GM12864 (cell line): ENCODE data around the gene GRAPL.
"Not testable (repeated sequence)": the region's sequence is repeated elsewhere in the genome, so short reads cannot be mapped to it uniquely, and the experiment has no call there.

ENCODE experiments used
- DNase-seq: peaks from one replicate; pipeline ENCODE4 v3.0.0-alpha.2; 2011; ENCODE audit warnings: low read depth
- H3K4me3 ChIP-seq: 2 replicates; pipeline ENCODE4 v1.5.1; 2011; ENCODE audit warnings: mild to moderate bottlenecking, low read depth, low read length, control low read depth
- TF ChIP-seq, protein P1 (sequence below): IDR thresholded peaks from 2 replicates; pipeline ENCODE4 v1.5.1; 2011; ENCODE audit warnings: low read depth, mild to moderate bottlenecking, moderate library complexity, low read length, control low read depth, inconsistent platforms; ENCODE audit errors: missing control alignments

The GRAPL gene

DNA sequence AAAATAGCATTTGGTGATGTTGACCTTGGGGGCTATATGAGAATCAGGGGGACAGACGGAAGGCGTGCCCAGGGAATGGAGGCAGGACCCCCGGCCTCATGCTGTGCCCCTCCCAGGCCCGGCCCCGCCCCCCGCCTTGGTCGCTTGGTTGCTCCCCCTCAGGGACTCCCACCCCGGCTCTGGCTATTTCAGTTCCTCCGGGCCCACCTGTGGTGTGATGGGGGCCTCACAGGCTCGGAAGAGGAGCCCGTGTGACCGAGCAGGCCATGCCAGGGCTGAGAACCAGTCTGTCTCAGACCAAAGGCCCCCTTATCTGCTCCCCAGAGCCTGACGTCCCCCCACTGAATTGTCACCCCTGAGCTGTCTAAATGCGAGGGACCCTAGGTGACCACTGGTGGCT, 4.4 kb downstream of the GRAPL start:
- not testable (repeated sequence) for DNase-seq, H3K4me3 ChIP-seq

DNA sequence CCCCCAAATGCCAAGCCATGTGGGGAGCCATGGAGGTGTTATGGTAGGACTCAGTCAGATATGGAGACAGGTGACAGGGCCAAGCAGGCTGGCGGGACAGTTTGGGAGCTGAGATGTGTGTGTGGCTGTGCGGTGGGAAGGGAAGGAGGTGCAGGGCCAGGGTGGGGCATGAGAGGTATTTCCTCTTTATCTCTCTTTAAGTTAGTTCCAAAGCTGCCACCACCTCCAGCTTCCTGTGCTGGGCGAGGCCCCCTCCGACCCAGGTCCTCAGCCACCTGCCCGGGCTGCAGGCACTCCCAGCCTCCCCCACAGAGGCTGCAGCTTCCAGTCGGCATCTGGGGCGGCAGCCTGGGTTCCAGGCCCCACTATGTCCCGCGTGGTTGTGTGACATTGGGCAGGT, 6.4 kb downstream of the GRAPL start:
- not testable (repeated sequence) for H3K4me3 ChIP-seq, DNase-seq

DNA sequence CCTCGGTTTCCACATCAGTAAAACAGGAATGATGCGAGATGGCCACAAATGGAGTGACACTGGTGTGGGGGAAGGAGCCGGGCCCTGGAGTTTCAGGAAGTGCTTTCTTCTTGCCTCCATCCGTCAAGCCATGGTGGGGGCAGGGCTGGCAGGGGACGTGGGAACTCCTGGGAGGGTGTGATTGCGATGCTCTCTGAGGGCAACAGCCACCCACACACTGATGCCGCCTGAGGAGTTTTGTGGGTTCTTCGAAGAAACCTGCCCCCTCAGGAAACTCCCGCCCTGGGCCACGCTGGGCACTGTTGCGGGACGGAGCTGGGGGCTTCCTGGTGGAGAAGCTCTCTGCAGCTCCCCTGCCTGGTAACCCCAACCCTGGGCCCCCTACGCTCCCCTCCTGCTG, 8.0 kb downstream of the GRAPL start:
- not testable (repeated sequence) for H3K4me3 ChIP-seq, DNase-seq

DNA sequence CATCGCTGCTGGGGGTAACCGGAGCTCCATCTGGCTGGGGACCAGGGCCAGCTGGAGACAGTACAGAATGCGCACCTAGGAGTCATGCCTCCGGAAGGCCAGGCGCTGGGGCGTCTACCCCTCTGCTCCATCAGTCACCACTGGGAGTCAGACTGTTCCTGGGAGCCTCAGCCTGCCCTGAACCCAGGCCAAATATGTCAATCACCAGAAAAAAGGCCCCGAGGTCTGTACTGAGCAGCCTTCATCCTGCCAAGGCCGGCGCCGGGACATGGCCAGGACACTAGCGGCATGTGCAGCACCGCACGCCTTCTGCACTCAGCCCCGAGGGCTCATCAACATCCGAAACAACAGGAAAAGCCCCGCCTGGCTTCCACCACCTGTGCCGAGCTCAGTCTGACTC, 8.7 kb downstream of the GRAPL start:
- DNase-seq: not testable (repeated sequence)

DNA sequence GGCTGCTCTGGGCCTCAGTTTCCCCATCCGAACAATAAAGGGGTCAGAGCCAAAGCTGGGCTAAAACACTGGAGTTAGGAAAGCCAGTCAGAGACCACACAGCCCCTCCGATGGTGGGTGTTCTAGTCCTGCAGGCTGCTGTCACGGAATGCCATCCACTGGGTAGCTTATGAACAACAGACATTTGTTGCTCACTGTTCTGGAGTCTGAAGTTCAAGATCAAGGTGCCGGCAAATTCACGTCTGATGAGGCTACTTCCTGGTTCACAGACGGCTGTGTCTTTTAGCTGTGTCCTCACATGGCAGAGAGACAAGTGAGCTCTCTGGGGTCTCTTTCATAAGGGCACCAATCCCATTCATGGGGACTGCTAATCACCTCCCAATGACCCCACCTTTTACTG, 9.2 kb downstream of the GRAPL start:
- H3K4me3 ChIP-seq, DNase-seq: not testable (repeated sequence)

More for the DNA sequence above, 8.7 kb downstream of the GRAPL start:
- not testable (repeated sequence) for H3K4me3 ChIP-seq

DNA sequence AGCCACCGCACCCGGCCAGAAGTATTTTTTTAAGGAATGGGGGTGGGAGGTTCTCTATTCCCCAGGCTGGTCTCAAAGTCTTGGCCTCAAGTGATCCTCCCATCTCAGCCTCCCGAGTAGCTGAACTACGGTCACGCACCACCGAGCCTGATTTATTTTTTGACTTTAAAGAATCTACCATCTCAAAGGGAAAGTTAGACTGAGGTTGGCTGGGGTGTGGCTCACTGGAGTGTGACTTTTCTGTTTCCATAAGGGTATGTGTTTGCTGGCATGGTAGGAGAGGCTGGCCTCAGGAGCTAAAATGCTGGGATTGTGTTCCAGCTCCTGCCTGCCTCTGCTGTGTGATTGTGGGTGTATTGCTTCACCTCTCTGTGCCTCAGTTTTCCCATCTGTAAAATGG, 10.6 kb downstream of the GRAPL start:
- H3K4me3 ChIP-seq, DNase-seq: not testable (repeated sequence)

DNA sequence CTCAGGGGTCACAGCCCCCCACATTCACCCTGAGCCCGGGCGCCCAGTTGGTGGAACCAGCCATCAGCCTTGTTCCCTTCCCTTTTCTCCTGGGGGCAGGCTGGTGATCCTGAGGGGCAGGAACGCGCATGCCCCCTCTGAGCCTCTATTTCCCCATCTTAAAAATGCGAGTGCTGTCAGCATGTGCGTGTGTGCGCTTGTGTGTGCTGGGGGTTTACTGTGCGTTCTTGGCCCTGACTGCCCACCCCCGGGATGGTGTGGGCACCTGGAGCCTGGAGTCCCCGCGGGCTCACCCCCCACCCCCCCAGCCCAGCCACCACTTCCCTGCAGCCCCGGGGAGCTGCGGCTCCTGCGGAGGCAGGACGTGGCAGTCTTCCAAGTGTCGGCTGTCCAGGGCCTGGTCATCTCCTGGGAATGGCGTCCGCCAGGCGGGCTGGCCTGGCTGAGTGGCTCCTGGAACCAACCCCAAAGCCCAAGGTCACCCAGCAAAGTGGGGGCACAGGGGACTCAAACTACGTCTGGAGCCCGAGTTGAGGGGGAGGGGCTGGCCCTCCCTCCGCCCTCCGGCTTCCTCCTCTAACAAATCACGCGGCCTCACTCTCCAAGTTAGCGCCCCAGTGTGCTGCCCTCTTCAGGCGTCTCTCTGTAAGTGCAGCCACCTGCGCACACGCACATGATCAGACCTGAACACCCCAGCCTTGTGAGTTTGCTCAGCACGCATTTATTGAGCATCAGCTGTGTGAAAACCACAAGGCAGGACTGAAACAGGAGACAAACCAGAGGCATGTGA, 14.2 kb downstream of the GRAPL start:
- DNase-seq, H3K4me3 ChIP-seq: not testable (repeated sequence)

DNA sequence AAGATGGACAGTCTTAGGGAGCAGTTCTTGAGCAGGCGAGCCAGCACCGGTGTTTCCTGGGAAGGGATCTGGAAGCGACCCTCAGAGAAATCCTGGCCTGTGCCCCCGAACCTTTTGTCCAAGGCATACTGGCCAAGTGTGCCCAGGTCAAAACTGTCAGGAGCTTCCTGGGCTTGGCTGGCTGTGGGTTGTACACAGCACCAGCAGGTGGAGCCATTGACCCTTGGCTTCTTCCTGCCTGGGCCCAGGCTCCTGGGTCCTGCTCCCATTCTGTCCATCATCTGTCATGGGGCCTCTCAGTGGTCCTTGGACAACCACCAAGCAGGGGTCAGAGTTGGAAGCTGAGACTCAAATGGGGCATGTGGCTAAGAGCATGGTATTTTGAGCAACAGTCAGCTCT, 15.0 kb downstream of the GRAPL start:
- DNase-seq, H3K4me3 ChIP-seq: not testable (repeated sequence)
- TF ChIP-seq, protein P1, sequence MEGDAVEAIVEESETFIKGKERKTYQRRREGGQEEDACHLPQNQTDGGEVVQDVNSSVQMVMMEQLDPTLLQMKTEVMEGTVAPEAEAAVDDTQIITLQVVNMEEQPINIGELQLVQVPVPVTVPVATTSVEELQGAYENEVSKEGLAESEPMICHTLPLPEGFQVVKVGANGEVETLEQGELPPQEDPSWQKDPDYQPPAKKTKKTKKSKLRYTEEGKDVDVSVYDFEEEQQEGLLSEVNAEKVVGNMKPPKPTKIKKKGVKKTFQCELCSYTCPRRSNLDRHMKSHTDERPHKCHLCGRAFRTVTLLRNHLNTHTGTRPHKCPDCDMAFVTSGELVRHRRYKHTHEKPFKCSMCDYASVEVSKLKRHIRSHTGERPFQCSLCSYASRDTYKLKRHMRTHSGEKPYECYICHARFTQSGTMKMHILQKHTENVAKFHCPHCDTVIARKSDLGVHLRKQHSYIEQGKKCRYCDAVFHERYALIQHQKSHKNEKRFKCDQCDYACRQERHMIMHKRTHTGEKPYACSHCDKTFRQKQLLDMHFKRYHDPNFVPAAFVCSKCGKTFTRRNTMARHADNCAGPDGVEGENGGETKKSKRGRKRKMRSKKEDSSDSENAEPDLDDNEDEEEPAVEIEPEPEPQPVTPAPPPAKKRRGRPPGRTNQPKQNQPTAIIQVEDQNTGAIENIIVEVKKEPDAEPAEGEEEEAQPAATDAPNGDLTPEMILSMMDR: peak; percentile 38

DNA sequence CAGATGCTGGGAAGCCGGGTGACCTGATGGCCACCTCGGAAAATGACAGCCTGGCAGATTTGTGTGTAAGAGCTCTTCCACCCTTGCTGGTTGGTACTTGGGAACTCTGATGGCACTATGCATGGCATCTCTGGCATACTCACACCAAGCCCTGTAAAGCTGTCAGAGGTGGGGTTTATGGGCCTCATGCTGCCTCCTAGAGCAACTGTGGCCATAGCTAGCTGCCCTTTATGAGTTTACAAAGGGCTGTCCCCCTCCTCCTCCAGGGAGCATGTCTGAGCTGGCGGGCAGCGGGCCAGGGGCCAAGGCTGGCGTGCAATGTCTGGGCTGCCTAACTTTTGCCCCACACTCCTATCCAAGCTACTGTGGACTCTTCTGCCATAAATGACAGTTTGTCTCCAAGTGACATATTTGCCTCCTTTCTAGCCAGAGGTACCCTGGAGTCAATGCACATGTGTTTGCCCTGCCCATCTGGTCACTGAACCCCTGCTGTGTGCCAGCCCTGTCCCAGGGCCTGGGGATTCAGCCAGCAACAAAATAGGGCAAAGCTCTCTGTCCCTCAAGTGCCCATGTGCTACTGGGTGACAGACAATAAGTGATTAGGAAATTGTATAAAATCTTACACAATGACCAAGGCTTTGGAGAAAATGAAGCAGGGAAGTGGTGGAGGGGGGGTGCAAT, 15.8 kb downstream of the GRAPL start:
- H3K4me3 ChIP-seq: not testable (repeated sequence)

DNA sequence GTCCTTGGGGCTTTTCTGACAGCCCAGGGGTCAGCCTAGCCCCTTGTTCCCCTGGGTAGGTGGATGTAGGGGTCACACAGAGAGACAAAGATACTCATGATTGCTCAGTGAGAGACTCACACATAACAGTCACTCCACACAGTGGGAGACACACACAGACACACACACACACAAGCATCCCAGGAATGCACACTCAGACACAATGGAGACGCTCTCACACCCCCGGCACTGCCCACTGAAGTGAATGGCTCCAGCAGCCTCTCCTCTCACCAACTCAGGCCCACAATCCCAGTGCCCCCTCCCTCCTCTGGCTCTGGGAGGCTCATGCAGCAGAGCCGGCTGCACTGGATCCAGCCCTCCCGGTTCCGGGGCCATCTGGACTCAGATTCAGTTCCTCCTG, 17.0 kb downstream of the GRAPL start:
- not testable (repeated sequence) for H3K4me3 ChIP-seq, DNase-seq

More for the DNA sequence above, 15.8 kb downstream of the GRAPL start:
- not testable (repeated sequence) for DNase-seq

DNA sequence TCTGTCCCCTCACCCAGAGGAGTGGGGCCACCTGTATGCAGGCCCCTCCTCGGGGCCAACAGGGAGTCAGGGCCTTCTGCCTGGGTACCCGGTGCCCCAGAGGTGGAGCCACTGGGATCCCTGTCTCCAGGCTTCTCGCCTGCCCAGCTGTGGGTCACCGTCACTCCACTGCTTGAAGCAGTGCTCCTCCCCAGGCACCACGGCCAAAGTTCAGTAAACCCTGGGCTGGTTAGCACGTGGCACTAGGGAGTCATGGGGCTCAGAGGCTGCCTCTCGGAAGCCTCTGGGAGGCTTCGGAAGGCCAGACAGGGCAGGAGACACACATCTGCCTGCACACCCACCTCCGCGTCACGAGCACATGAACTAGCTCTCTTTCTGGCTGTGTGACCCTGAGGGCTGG, 18.1 kb downstream of the GRAPL start:
- not testable (repeated sequence) for DNase-seq, H3K4me3 ChIP-seq

DNA sequence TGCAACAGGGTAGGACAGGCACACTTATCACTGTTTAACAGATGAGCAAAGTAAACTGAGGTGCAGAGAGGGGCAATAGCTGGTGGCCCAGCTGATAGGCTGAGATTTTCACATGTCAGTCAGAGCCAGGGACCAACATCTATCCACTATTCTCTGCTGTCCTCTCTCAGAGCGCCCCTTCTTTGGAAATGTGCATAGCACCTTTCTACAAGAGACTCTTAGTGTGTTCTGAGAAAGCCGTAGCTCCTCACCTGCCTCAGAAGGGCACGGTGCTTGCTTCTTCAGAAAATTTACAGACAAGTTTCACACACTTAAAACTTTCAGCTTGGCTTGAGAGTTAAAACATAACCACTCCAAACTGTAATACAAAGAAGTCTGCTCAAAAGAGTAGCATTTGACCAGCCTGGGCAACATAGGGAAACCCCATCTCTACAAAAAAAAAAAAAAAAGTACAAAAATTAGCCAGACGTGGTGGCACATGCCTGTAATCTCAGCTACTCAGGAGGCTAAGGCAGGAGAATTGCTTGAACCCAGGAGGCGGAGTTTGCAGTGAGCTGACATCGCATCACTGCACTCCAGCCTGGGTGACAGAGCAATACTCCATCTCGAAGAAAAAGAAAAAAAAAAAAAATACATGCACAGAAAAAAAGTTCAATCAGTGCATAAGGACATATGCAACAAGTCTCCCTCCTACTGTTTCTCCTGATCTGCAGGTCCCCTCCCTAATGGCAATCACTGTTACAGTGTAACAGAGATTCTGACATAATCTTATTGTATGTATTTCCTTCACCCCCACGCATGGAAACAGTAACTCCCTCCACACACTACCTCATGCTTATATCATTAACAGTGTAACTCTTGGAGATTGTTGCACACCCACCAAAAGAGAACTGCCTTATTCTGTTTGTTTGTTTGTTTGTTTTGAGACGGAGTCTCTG, 23.6 kb downstream of the GRAPL start:
- not testable (repeated sequence) for H3K4me3 ChIP-seq, DNase-seq

DNA sequence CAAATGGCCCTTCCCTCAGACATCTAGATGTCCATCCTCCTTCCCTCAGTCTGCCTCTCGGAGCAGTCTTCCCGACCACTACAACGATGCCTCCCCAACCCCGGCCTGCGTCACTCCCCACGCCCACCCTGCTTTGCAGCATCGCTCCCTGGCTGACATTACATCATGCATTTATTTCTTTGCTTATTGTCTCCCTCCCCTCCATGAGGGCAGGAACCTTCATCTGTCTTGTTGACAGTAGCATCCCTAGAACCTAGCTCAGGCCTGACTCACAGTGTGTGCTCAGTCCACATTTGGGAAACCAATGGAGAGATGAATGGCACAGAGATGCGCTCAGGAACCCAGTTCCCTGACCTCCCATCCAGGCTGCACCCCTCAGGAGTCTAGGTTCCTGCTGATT, 30.2 kb downstream of the GRAPL start:
- not testable (repeated sequence) for DNase-seq, H3K4me3 ChIP-seq

DNA sequence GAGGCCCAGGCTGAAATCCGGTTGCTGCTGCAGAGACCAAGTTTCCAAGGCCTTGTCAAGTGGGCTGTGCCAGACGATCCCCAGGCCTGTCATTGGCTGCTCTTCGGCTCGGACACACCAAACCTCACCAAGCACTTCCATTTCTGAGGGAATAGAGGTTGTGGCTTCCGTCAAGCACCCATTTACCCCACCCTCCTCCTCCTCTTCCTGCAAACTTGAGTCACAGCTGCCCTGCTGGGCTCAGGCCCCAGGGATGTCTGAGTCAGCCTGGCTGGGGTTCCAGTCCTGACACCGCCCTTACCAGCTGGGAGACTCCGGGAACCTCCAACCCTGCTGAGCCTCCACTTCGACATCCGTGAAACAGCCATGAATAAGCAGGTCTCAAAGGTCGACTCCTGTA, 31.1 kb downstream of the GRAPL start:
- not testable (repeated sequence) for H3K4me3 ChIP-seq, DNase-seq

DNA sequence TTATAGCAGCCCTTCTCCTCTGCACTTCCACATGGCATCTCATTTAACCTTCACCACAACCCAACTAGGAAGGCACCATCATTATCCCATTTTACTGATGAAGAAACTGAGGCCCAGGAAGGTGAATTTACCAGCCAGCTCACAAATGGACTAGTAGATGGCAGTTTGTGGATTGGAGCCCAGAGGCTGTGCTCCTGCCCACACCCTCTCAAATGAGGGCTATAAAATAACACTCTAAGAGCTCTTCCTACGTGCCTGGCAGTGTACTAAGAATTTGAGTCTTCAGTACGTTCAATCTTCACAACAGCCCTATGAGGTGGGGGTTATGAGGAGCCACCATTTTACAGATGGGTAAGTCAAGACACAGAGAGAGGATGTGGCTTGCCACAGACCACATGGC, 31.5 kb downstream of the GRAPL start:
- not testable (repeated sequence) for DNase-seq, H3K4me3 ChIP-seq

DNA sequence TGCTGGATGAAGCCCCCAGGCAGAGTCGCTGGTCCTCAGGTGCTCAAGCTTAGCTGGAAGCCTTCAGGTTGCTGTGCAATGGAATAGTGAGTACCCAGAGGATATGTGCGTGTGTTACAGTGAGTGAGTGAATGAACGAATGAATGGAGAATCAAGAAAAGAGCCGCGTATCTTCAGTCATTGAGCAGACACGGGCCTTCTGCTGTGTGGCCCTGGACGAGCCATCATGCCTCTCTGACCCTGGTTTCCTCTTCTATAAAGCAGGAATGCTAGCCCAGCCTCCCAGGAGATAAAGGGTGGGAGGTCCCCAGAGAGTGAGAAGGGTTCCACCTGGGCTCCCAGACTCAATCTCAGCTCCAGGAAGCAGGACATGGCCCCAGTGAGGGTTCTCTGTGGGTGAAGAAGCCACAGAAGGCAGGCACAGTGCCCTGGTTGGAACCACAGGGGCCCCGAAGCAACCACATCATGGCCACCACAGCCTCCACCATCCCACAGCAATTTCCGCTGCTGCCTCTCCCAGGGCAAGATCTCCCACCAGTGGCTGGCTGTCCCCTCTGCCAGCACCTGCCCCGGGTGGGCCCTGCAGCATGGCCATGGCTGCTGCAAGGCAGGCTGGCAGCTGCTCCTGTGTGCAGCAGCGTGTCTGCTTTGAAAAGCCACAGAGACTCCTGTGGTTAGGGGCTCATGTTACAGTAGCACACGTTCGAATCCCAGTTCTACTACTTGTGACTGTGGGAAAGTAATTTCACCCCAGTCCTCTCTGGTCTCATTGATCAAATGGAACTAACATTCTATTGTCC, 34.1 kb downstream of the GRAPL start:
- DNase-seq: not testable (repeated sequence)

More for the DNA sequence above, 34.1 kb downstream of the GRAPL start:
- H3K4me3 ChIP-seq: not testable (repeated sequence)
